HuH-7 (cell line): ENCODE results near the gene DPP10.

Experiments
- DNase-seq: peaks from one replicate; pipeline ENCODE4 v3.0.0; 2011; ENCODE audit warnings: low spot score

DPP10 gene

GRCh38 chr2:114810092-114810491, 367.7 kb downstream of the DPP10 start:
- no peak for DNase-seq

DNA sequence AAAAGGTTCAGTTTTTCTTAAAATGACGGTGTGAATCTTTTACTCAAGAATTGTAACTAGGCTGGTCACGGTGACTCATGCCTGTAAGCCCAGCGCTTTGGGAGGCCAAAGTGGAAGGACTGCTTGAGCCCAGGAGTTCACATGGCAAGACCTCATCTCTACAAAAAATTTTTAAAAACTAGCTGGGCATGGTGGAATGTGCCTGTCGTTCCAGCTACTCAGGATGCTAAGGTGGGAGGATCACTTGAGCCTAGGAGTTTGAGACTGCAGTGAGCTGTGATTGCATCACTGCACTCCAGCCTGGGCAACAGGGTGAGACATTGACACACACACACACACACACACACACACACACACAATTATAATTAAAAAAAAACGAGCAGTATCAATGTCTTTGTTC, 369.8 kb downstream of the DPP10 start:
- no peak for DNase-seq

DNA sequence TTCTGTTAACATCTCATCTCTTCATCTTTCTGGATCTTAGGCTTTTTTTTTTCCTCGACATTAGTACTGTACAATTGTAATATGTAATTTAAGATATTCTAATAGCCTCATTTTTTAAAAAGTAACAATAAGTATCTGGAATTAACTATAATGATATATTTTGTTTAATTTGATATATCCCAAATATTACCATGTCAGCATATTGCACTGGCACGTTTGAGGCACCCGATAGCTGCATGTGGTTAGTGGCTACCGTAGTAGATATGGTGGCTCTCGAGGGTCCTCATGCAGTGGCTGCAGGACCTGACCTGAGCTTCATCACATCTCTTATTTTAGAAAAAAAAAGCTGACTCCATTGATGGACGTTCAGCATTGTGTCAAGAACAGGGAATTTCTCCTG, 371.9 kb downstream of the DPP10 start:
- DNase-seq = no peak

DNA sequence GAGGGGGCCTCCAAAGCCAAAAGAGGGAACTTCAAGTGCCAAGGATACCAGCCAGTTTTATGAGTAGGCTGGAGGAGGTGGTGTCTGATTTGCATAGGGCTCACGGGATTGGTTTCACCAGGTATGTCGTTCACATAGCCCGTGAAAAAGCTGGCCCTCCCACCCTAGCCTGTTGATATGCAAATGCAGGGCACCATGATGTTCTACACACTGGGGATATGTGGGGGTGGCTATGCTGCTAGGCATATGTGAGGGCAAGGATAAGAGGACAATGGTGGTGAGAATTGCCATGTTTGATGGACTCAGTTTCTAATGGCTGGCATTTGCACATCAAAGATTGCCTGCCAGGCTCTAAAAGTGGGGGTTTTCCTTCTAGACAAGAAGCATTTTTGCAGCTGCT, 378.6 kb downstream of the DPP10 start:
- no peak for DNase-seq

GRCh38 chr2:114843963-114844362, 401.5 kb downstream of the DPP10 start:
- no peak for DNase-seq

DNA sequence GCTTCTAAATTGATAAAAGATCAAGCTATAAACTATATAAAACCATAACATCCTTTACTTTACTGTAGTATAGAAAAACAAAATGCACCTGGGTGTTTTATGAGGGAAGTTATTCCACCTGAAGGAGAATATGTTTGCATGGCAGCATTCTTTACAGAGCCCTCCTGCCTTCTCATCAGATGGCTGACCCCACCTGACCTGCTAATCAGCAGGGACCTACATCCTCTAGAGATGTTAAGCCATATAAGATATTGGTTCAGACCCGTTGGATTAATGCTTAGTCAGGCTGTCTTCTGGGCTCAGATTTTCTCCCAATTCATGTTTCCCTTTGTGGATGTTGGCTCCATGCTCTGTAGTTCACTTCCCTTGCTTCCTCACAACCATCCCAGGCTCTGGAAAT, 414.8 kb downstream of the DPP10 start:
- no peak for DNase-seq

- DNase-seq = no peak
These were observed 417.5 kb downstream of the DPP10 start for GRCh38 chr2:114859726-114860510.

DNA sequence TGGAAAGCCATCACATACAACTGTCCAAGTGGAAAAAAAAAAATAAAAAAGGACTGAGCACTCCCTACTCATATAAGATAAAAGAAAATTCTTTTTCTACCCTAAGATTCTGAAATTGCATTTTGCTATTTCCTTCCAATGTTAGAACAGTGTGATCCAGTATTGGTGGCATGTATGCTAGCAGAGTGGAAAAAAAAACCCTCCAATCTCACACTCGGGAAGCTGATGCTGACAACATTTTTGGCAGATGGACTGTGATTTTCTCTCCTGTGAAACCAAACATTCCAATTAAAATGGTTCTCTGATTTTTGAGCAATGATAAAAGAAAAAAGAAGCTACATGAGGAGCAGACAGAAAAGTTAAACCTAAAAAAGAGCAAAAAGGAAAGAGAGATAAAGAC, 419.8 kb downstream of the DPP10 start:
- no peak for DNase-seq

GRCh38 chr2:114864901-114865300, 422.5 kb downstream of the DPP10 start:
- no peak for DNase-seq

DNA sequence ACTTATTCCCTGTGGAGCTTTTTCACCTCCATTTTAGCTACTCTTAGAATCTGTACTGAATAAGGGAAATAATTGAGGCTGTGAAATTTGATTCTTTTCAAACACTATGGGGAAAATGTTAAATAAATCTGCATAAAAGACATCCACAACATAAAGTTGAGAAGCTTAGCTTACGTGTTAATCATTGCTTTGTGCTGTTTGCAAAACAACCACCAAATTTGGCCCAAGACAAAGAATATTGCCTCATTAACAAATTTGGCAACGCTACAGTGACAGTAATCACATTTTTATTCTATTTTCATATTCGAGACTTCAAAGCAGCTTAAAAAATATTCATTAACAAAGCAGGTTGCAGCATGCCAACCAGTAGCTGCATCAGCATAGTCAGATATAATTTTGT, 437.6 kb downstream of the DPP10 start:
- DNase-seq = no peak

DNA sequence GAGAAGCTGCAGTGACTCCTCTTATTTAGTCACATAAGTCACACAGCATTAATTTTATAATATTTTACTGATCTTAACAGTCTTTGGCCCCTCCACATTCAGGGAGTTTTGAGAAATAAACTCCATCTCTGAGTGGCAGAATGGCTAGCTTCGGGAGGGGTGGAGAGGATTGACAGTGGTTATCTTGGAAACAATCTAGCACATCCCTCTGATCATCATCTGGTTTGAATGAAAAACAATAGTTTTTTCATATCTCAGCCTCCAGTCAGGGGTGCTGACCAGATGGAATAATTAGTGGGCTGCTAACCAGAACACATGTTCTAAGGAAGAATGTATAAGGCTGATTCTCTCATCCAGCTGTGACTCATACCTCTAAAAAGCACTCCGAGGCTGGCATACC, 477.5 kb downstream of the DPP10 start:
- DNase-seq = no peak

DNA sequence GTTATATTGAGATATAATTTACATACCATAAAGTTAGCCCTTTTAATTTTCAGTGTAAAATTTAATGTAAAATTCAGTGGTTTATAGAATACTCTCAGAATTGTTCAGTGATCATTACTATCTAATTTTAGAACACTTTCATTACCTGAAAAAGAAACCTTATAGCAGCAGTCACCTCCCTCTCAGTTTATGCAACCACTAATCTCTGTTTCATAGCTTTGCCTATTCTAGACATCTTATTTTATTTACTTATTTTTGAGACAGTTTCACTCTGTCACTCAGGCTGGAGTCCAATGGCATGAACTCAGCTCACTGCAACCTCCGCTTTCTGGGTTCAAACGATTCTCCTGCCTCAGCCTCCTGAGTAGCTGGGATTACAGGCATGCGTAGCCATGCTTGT, 479.6 kb downstream of the DPP10 start:
- DNase-seq = no peak

DNA sequence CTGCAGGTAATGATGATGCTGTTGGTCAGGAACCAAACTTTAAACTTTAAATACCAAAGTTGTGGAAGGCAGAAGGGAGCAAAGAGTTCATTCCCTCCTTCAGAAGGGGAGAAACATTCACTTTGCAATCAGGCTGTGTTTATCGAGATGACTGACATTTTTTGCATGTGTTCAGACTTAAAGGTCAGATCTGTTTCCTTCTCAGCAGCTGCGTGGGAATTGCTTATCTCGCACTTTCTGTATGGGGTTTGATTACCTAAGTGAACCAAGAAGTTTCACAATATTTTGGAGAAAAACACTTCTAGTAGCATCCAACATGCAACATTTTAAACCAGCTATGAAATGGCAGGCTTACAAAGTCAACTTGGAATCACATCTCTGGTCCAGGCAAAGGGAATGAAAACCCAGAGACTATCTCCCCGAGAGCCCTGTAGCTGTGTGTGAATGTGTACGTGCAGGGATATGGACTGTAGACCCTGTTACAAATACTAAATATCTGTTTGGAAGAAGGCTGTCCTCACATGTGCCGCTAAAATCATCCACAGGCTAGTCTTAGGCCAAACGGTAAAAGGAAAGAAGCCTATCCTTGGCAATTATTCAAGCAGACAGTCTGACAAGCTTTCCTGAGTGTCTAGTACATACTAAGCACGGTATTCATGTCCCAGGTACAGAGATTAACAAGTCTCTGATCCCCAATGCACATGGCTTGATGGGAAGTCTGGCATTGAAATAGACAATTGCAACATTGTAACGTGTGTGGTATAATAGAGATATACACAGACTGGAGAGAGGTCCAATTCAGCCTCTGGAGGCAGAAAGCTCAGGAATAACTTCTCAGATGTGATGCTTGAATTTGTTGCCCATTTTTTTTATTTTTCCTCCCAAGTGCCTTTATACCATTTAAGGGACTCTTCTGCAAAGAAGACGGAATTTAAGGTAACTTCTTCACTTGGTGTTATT, 483.1 kb downstream of the DPP10 start:
- DNase-seq = no peak

DNA sequence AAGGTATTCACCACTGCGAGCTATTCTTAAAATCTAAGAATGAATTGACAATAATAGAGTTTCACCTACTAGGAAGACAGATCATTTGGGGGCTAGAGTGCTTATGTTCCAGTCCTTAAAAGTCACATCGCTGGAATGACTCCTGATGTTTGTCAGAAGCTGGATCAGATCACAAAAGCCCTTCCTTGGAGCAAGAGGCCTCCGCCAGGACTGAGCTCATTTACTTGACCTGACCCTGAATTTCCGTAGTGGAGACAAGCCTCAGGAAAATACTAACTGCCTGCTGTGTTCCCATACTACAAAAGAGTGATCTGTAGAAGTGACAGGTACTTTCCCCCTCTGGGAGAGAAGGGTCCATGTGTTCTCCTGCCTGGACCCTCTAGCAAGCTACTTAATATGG, 483.9 kb downstream of the DPP10 start:
- no peak for DNase-seq

GRCh38 chr2:114929225-114929624, 486.8 kb downstream of the DPP10 start:
- DNase-seq = no peak

DNA sequence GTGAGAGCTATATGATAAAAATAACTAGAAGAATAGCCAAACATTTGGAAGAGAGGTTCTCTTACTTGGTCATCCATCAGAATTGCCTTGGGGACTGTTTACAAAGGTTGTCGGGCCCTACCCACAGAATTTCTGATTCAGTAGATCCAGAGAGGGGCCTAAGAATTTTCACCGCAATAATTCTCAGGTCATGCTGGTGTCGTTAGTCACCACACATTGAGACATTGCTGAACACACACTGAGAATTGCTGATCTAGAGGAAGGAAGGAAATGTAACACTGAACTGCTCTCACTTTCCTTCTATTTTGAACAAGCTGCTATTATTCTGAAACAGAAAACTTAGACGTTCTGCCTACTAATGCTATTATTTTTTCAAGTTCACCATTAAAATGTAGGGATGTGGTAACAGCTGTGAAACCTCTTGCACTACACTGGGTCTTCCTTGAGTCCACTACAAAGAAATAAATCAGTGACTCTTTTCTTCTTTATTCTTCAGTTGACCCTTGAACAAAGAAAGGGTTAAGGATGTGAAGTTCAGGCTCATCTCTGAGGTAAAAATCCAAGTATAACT, 491.3 kb downstream of the DPP10 start:
- DNase-seq = no peak

- DNase-seq = no peak
These were observed 492.6 kb downstream of the DPP10 start for GRCh38 chr2:114935031-114935430.

DNA sequence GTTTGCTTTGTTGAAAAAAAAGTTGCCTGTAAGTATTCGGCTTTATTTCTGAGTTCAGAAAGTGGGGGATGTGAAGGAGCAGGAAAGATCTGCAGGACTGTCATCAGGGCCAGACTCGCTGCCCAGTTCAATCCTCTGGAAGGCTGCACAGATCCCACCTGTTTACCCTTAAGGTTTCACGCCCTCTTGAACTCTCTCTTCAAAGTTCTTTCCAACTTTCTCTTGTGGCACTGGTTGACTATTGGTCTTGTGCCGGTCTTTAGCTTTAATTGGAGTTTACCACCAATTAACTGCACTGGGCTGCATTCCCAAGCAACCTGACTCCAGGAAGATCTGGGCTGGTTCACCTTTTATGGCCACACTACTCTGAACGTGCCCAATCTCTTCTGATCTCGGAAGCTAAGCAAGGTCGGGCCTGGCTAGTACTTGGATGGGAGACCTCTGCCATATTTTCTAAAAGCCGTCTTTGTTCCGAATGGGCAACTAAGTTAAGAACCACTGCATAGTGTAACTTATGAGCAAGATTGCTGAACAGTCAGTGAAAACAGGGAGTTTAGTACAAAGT, 495.0 kb downstream of the DPP10 start:
- no peak for DNase-seq

- no peak for DNase-seq
These were observed 498.5 kb downstream of the DPP10 start for GRCh38 chr2:114940785-114941458.

DNA sequence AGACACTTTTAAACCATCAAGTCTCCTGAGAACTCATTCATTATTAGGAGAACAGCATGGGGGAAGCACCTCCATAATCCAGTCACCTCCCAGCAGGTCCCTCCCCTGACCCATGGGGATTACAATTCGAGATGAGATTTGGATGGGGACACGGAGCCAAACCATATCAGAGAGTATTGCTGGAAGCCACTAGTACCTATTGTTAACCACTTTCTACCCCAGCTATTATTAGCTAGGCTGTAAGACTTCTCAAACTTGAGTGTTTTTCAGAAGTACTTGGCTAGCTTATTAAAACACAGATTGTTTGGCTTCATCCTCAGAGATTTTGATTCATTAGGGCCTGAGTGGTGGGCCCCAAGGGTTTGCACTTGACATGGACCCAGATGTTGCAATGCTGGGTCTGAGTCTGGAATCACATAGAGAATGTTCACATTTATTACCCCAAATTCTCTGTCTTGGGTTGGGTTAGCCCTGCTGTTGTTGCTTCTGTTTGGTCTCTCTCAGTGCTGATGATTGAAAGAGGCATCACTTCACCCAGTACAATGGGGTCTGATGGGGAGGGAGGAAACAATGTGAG, 506.9 kb downstream of the DPP10 start:
- no peak for DNase-seq

- DNase-seq = no peak
These were observed 517.9 kb downstream of the DPP10 start for GRCh38 chr2:114960389-114960788.

DNA sequence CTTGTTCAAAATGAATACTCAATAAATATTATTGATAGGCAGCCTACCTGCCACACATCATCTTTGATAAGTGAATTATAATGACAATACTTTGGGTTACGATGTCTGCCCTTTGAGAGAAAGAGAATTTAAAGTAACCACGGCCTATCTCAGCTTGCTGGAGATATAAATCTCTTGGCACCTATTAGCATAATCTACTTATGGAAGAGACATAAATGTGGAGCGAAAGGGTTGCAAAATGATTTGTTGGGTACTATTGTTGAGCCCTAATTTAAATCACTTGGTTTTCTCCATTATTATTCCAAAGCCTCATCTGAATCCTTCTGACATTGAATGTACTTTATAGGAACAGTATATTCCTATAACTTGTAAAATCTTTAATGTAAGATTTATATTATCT, 520.1 kb downstream of the DPP10 start:
- no peak for DNase-seq
